ENCODE data around the gene METTL13. TPM values are rescaled to one million over a fixed set of nuclear protein-coding genes. Genes with fewer than 3 reads are reported as not detected.

The METTL13 gene
- total and polyA plus RNA-seq, 2 of the 8 experiments (the other 6 are each of a cell fraction or from before 2014, with no cell fraction given), result 38.1 to 66.3 TPM

- H2AFZ ChIP-seq (ENCODE audit: low read length), result no peak overlapping the region
- no peak overlapping the region for H3K4me3 ChIP-seq (ENCODE audit: extremely low read depth in 1 of 4, insufficient read depth in 2 of 4, low read depth in 3 of 4, low read length in 4 of 4)
- H4K20me1 ChIP-seq (replicated peaks in 1 of 2; ENCODE audit: control insufficient read depth in 1 of 2, insufficient read depth in 2 of 2, low read length in 2 of 2), result no peaks in the 10 kb centered on the region
- H3K4me2 ChIP-seq (ENCODE audit: insufficient read depth in 1 of 2, low read depth in 2 of 2, low read length in 2 of 2), result no peak overlapping the region
- WGBS, 2 experiments (ENCODE audit: extremely low coverage in 1 of 2, insufficient coverage in 1 of 2, insufficient read length in 1 of 2, insufficient replicate concordance in 2 of 2, low coverage in 1 of 2, low lambda C conversion rate in 2 of 2, missing lambda C conversion rate in 1 of 2), result 87% methylated on average over 3 of the region's 3 CpGs; no CpG with 5 or more reads in 1 of the 2 experiments
- H3K79me2 ChIP-seq (ENCODE audit: control insufficient read depth in 1 of 2, insufficient read depth in 2 of 2, low read length in 2 of 2), result no peaks in the 10 kb centered on the region
- DNase-seq (ENCODE audit: low read depth in 1 of 2, low spot score in 2 of 2) (no peak), FAIRE-seq (no peak)
- no peak overlapping the region for H4K8ac ChIP-seq (ENCODE audit: extremely low read depth, insufficient read depth, low read length)
- peaks cover 16 to 40% (median 34%) of the 10 kb centered on the region in 4 experiments for H3K36me3 ChIP-seq (ENCODE audit: control insufficient read depth in 2 of 4, insufficient read depth in 4 of 4, low read length in 3 of 4)
- H2BK15ac ChIP-seq (ENCODE audit: low read length), result no peak overlapping the region
- no peak overlapping the region for H2BK12ac ChIP-seq (ENCODE audit: low read depth, low read length)
- no peak overlapping the region for H3K27ac ChIP-seq (ENCODE audit: low read depth, low read length)
- POLR2A ChIA-PET (ENCODE audit: partially characterized antibody), result interaction anchor here (0.7 to 0.9 kb wide), 2 partner anchors 9 to 17 kb away, joined by 3 to 4 read pairs; partner anchors contain the start of gene METTL13
- H3K4ac ChIP-seq (replicated peaks; ENCODE audit: insufficient read length, low read depth, low read length), result no peak overlapping the region
- H3K27me3 ChIP-seq (replicated peaks in 1 of 4; ENCODE audit: control insufficient read depth in 3 of 4, extremely low read depth in 1 of 4, insufficient read depth in 3 of 4, low read length in 3 of 4), result no peaks in the 10 kb centered on the region
- H3K23ac ChIP-seq (ENCODE audit: insufficient read length), result no peak overlapping the region
- H3K9me3 ChIP-seq (ENCODE audit: insufficient read depth in 2 of 2, low read depth in 1 of 2, low read length in 1 of 2), result no peaks in the 10 kb centered on the region
- no peaks in the 10 kb centered on the region for H3K23me2 ChIP-seq (ENCODE audit: low read depth, low read length)
- H3K14ac ChIP-seq (ENCODE audit: insufficient read length), result no peak overlapping the region
- H4K5ac ChIP-seq (ENCODE audit: insufficient read length, low read depth, low read length), result no peak overlapping the region
- no peak overlapping the region for H3K9ac ChIP-seq (replicated peaks in 1 of 4; ENCODE audit: extremely low read depth in 1 of 4, low read depth in 3 of 4, low read length in 3 of 4)
- H2BK5ac ChIP-seq (ENCODE audit: low read depth, low read length), result no peak overlapping the region
- CTCF ChIA-PET (ENCODE audit: partially characterized antibody), result interaction anchor here (0.7 to 16.4 kb wide), 18 partner anchors 9 to 292 kb away, joined by 3 to 694 read pairs (median 8); partner anchors contain the start of gene METTL13
- H3K79me1 ChIP-seq (ENCODE audit: low read depth, low read length), result no peaks in the 10 kb centered on the region
- peaks cover 0 to 11% (median 5%) of the 10 kb centered on the region in 4 experiments; a peak in 3 of 7 replicates for H3K4me1 ChIP-seq (replicated peaks in 1 of 4; ENCODE audit: control insufficient read depth in 3 of 4, insufficient read depth in 4 of 4, low read length in 3 of 4)
- no peak overlapping the region for H4K91ac ChIP-seq (replicated peaks; ENCODE audit: insufficient read length, low read length)
- H2AK5ac ChIP-seq (ENCODE audit: low read depth, low read length), result no peak overlapping the region
- no peak overlapping the region for H2BK20ac ChIP-seq (ENCODE audit: low read length)
- H2BK120ac ChIP-seq (replicated peaks; ENCODE audit: low read depth, low read length), result no peak overlapping the region
- H3K56ac ChIP-seq (replicated peaks; ENCODE audit: insufficient read length, low read depth, low read length), result no peak overlapping the region
- no peak overlapping the region for H3K18ac ChIP-seq (ENCODE audit: extremely low read depth, low read length)
- TF ChIP-seq RBBP5 (IDR thresholded peaks at IDR 0.05; ENCODE audit: borderline replicate concordance, low read depth, low read length), result no peak
- no peak for TF ChIP-seq TEAD4 (IDR thresholded peaks at IDR 0.05; ENCODE audit: low read depth, low read length)
- no peak for TF ChIP-seq POLR2A (IDR thresholded peaks at IDR 0.05; ENCODE audit: control extremely low read depth in 1 of 2, low read depth in 2 of 2, low read length in 2 of 2)
- no peak for TF ChIP-seq SRF (IDR thresholded peaks at IDR 0.05; ENCODE audit: low read depth, low read length)
- TF ChIP-seq RAD21 (IDR thresholded peaks at IDR 0.05 in 1 of 2, conservative IDR thresholded peaks at IDR 0.05 in 1 of 2; ENCODE audit: low read depth in 2 of 2, low read length in 2 of 2), result no peak
- TF ChIP-seq EZH2 (IDR thresholded peaks at IDR 0.05; ENCODE audit: low read depth, low read length, severe bottlenecking), result no peak
- TF ChIP-seq BRCA1 (IDR thresholded peaks at IDR 0.05; ENCODE audit: low read depth, low read length), result no peak
- no peak for TF ChIP-seq TAF1 (IDR thresholded peaks at IDR 0.05; ENCODE audit: low read depth, low read length)
- TF ChIP-seq, protein P1, sequence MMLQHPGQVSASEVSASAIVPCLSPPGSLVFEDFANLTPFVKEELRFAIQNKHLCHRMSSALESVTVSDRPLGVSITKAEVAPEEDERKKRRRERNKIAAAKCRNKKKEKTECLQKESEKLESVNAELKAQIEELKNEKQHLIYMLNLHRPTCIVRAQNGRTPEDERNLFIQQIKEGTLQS (IDR thresholded peaks at IDR 0.05; ENCODE audit: insufficient read depth, low read depth, low read length), result no peak
- TF ChIP-seq YY1 (IDR thresholded peaks at IDR 0.05; ENCODE audit: low read depth, low read length), result no peak
- TF ChIP-seq TAF7 (optimal IDR thresholded peaks at IDR 0.05; ENCODE audit: borderline replicate concordance, low read depth, low read length), result no peak
- no peak for TF ChIP-seq PHF8 (conservative IDR thresholded peaks at IDR 0.05; ENCODE audit: low read depth, low read length)
- no peak for TF ChIP-seq SIRT6 (IDR thresholded peaks at IDR 0.05; ENCODE audit: low read length)
- TF ChIP-seq TBP (IDR thresholded peaks at IDR 0.05; ENCODE audit: low read depth, low read length), result no peak
Observed at GRCh38 chr1:171798765-171799164, 17.3 kb downstream of the METTL13 start.
